Measurements from ENCODE around the gene SLC16A8.
"Not testable (repeated sequence)": the region's sequence is repeated elsewhere in the genome, so short reads cannot be mapped to it uniquely, and the experiment has no call there.

Gene SLC16A8

DNA sequence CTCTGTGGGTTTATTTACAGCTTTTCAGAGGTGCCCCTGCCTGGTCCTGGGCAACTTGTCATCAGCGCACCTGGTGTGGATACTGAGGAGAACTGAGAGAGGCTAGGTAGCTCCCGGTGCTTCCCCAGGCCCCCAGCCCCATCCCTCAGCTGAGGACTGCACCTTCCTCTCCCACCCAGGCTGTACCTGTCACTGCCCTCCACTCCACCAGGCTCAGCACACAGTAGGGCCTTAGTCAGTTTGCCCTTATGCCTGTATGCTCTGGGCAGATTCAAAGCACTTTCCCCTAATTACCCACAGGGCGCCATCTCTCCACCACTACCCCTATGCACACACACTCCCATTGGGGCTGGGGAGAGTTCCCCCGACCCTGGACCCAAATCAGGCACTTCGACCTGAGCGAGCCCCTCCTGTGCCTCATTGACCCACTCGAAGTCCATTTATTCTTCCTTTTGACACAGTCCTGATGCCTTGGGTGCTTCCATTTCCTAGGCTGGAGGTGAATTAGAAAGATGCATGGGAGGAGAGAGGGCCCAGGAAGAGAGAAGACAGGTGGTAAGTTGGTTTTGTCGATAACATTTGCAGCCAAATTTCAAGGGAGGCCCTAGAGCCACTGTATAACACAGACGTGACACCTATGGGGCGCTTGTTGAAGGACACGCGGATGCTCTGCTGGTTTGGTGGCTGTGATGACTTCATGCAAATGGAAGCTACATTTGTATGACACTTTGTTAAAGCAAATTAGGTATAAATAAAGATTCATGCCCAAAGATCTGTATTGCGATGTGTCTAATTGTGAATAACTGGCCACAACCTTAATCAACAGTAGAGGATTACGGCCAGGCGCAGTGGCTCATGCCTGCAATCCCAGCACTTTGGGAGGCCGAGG lies 40.6 kb downstream of the SLC16A8 start:
- no peak for DNase-seq (ENCODE audit: low read depth)

DNA sequence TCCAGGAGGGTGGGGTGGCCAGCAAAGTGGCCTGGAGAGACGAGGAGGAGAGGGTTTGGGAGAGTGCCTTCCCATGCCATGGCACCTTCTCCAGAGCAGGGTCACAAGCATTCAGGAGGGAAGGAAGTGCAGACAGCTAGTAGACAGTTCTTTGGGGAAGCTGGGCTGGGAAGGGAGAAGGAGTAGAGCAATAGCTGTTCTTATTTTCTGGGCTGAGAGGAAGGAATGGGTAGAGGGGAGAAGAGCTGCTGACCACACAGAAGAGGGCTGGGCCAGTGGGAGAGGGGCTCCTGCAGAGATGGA lies 41.5 kb downstream of the SLC16A8 start:
- no peak for DNase-seq (ENCODE audit: low read depth)

DNA sequence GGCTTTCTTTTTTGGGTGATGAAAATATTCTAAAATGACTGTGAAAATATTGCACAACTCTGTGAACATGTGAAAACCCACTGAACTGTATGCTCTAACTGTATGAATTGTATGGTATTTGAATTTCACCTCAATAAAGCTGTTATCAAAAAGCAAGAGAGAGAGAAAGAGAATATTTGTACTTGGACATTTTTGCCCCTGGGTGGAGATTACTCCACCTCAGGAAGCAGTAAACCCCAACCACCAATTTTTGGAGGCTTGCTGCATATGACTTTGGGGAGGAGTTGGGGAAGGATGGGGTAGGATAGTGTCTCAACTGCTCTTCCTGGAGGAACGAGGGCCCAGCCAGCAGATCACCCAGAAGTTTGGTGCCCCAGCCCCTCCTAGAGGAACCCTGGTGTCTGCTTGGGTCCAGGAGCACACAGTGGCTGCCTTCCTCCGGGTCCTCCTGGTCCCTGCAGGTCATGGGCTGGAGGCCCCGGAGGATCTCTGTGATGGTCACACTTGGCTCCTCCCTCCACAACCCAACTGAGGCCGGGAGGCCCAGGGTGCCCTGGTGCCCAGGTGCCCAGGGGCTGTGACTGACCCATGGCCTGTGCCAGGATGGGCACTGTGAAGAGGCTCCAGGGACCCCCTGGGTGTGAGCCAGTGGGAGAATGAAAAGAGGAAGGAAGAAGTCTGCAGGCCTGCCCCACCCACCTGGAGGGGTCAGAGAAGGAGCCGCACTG lies 42.1 kb downstream of the SLC16A8 start:
- DNase-seq (ENCODE audit: low read depth) = no peak

DNA sequence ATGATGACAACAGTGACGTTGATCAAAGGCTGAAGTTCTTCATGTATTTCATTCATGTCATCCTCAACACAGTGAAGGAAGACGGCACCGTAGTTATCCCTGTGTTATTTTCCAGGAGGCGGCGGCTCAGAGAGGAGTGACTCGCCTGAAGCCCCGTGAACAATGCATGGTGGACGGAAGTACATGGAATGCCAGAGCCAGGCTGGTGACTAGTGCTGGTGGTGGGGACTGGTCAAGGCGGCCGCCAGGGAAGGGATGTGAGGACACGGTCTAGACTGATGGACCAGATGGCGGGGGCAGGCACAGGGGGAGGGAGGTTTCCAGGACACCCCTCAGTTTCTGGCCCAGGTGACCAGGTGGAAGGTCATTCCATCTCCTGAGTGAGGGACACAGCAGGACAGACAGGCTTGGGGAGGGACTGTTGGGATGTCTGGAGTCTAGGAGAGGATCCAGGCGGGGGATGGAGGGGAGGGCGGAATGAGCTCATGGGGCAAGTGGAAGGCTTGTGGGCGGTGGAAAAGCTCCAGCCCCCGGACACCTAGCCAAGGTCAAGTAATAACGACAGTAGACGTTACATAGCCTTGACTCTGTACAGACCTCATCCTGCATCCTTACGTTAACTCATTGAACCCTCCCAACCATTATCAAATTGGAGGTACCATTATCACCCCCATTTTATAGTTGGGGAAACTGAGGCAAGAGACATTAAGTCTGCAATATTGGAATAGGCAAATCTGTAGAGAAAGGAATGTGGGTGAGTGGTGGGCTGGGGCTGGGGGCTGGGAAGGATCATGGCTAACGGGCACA lies 42.8 kb downstream of the SLC16A8 start:
- no peak for DNase-seq (ENCODE audit: low read depth)

DNA sequence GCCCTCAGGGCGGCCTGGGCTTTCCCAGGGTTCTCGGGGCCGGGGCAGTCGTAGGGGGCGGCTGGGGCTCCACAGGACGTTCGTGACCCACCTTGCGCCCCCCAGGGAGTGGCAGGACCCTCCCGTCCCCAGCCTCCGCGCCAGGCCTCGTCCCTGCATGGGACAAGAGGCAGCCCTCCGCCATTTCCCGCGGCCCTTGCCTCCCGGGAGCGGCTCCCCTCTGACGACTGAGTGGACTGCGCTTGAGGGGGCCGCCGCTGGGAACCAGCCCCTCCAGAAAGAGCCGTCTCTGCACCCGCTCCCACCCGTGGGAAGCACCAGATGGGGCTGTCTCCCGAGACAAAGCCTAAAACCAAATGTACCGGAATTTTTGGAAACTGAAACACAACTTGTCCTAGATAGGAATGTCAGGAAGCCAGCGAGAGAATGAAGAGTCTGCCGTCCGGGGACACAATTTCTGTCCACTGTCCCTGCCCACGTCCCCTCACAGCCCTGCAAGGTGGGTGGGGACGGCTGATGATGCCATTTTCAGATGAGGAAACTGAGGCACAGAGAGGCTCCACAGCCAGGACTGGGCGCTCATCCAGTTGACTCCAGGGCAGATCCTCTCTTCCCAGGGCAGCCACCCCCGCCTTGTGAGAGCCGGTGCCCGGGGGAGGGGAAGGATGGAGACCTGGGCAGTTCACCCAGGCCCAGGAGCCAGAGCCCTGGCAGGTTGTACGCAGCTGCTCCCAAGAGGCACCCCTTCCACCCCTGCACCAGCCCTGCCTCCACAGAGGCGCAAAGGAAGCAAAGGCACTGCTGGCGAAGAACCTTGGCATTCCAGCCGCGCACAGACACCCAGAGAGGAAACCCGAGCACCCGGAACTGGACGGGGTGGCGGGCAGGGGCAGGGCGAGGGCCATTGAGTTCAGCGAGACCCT lies 44.8 kb downstream of the SLC16A8 start:
- DNase-seq (ENCODE audit: low read depth) = no peak

DNA sequence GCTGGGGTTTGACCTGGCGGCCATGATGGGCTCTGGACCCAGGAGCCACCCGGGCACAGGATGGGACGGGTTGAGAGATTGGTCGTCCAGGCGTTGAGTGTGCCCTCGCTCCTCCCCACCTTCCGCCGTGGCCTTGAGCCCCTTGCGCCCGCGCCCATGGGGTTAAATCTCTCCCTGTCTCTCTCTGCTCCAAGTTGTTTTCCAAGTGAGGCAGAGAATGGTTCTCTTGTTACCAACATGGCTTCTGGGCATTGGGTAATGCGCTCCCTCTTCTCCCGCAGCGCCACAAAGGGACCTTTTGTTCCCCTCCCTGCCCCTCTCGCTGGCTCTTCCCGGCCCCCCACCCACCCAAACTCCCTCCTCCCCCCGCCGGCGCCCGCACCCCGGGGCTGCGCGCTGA lies 45.6 kb downstream of the SLC16A8 start:
- no peak for DNase-seq (ENCODE audit: low read depth)

DNA sequence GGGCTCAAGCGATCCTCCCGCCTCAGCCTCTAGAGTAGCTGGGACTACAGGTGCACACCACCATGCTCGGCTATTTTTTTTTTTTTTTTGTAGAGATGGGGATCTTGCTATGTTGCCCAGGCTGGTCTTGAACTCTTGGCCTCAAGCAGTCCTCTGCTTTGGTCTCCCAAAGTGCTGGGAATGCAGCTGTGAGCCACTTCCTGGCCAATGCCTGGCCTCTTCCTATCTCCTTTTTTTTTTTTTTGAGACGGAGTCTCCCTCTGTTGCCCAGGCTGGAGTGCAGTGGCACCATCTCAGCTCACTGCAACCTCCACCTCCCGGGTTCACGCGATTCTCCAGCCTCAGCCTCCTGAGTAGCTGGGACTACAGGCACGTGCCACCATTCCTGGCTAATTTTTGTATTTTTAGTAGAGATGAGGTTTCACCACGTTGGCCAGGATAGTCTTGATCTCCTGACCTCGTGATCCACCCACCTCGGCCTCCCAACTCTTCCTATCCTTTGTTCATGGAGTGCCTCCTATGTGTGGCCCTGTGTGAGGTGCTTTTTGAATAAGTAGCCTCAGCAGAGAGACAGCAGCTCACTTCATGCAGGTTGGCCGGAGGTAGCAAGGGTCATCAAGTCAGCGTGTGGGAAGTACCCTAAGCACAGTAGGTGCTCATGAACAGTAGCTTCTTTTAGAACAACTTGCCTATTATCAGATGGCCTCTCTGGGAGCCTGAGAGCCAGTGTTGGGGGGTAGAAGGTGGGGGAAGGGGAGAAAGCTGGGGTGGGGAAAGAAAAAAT lies 46.4 kb downstream of the SLC16A8 start:
- DNase-seq (ENCODE audit: low read depth) = not testable (repeated sequence)

DNA sequence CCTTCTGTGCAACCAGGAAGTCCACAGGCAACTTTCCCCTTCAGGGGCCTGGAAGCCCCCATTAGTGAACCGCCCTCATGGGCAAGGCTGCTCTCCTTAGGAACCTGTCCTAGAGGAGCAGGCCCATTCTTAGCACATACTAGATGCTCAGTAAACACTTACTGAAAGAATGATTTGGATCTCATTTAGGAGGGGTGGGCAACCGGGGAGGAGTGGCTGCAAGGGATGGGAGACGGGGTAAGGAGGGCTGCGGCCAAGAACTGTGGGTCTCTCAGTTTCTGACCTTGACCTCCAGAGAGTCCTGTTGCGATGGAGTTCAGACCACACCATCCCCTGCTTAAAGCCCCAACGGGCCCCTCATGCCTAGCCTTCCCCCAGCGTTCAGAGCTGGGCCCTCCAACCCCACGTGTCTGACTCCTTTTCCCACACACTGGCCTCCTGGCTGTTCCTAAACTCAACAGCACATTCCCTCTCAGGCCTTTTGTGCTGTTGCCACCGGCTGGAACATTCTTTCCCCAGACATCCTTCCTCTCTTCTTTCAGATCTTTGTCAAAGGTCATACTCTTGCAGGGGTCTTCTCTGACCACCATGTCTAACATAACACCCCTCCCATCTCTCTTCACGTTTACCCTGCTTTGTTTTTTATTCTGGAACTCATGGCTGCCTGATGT lies 47.5 kb downstream of the SLC16A8 start:
- DNase-seq (ENCODE audit: low read depth) = no peak

DNA sequence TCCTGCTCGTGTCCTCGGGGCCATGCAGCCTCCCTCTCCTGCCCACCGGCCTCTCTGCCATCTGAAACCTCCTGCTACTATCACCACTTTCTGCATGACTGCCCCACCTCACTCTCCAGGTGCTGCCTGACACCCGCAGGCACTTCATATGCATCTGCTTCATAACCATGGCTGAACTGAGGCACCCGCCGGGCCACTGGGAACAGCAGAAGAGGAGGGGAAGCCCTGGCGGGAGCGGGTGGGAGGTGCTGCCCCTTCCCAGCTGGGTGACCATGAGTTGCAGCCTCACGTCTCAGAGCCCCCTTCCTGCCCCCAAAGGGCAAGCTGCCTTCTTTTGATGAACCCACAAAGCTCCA lies 48.5 kb downstream of the SLC16A8 start:
- DNase-seq (ENCODE audit: low read depth) = no peak

DNA sequence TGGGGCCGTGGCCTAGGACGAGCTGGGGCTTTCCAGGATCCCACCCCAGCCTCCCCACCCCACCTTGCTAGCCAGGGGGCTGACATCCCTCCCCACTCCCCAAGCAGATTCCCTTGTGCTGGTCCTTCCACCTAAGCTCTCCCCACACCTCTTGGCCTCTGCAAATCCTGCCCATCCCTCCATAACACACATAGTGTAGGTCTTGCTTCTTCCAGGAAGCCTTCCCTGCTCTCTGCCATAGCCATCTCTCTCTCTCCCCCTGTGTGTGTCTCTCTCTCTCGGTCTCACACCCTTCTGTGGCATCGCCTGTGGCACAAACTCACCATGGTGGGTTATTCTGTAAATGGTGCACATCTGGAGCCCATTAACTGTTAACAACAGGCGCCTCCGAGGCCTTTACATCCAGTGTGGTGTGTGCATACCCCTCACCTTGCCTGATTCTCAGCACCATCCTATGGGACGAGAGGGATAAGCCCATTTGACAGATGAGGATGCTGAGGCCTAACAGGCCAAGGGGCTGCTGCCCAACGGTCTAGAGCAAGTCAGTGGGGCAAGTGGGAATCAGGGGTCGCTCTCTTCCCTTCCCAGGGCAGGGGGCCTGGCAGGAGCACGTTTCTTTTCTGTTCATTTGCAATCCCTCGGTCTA lies 49.0 kb downstream of the SLC16A8 start:
- DNase-seq (ENCODE audit: low read depth) = no peak

DNA sequence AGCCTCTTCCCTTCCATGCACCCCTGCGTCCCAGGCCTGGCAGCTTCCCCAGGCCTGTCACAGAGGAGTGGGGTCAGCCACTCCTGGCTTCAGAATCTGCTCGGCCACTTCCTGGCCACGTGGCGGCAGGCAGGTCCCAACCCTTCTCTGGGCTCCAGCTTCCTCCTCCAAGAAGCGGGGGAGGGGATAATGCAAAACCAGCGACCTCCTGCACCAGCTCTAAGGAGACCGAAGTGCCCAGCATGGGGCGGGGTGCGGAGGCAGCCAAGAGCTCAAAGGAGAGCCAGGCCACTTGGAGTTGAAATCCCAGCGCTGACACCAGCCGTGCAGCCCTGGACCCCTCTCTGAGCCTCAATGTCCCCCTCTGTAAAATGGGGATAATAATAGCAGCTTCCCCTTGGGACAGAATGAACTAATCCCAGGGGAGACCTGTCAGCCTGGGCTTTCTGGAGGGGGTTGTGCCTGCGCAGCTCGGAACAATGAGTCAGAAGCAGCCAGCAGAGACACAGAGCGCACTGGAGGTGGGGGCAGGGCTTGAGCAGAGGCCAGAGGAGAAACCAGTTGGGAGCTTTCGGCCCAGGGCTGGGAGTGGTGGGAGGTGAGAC lies 49.6 kb downstream of the SLC16A8 start:
- DNase-seq (ENCODE audit: low read depth) = no peak

DNA sequence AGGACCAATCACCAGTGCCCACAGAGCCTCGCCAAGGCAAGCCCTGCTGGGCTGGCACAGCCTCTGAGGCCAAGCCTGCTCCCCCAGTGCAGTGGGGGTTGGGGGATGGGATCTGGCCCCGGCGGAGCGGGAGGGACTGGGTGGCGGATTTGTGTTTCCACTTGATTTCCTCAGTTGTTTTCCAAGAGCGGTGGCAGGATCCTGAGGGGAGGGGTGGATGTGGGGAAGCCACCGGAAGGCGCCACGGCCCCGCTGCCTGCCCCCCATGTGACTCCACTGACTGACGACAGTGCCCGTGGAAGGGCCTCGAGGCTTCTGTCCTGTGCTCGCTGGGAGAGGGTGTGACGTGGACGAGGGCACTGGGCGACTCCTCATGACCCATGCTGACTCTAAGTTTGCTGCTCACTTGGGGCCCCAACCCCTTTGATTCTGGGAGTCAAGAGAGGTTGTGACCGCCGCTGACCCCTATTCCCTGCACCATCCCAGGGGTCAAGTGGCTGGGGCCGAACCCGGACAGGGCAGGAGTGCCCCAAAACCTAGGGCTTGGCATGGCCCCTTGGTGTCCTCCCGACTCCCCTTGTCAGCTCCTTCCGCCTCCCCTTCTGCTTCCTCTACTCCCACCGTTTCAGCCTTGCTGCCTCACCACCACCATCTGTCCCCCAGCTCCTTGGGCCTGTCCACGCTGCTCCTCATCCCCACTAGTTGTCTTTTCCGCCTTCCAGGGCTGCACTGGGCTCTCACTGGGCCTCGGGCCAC lies 50.3 kb downstream of the SLC16A8 start:
- DNase-seq (ENCODE audit: low read depth) = no peak

DNA sequence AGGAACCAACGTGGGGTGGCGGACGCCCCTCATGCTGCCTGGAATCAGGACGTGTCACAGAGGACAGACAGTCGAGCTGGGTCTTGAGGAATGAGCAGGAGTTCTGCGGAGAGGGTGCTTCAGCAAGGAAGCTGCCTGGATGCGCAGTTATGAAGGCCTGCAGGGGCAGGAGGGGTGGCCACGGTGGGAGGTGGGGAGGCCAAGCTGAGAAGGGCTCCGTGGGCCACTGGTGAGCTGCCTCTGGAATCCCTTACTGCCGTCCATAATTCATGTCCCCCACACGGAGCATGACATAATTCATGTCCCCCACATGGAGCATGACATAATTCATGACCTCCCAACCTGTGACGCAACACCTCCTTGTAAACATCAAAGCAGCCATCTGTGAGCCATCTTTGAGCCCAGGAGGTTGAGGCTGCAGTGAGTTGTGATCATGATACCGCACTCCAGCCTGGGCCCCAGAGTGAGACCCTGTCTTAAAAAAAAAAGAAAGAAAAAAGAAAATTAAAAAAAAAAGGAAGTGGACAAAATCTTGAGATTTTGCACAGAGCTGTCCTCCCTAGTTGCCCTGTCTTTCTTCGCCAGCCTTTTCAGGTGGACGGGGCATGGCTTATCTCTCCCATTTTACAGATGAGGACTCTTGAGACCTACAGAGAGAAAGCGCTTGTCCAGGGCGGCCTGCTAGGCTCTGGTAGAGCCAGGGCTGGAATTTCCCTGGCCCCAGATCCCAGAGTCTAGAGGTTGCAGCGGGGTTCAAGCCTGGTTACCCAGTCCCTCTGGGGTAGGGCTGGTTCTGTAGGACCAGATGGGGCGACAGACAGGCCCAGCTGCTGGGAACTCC lies 51.1 kb downstream of the SLC16A8 start:
- no peak for DNase-seq (ENCODE audit: low read depth)

DNA sequence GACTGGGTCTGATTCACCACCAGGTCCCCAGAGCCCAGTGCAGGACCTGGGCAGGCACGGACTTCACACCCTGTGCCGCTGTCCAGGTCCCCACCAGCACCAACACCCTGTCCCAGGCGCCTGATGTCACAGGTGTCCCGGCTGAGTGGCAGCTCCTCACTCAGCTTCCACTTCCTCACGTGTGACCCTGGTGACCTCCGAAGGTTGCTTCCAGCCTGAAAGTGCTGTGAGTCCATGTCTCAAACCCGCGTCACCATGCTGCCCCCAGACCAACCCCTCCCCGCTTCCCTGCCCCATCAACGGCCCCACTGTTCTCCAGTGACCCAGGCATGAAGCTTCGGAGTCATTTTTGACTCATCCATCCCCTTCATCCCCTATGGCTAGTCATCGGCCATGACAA lies 52.5 kb downstream of the SLC16A8 start:
- no peak for DNase-seq (ENCODE audit: low read depth)

DNA sequence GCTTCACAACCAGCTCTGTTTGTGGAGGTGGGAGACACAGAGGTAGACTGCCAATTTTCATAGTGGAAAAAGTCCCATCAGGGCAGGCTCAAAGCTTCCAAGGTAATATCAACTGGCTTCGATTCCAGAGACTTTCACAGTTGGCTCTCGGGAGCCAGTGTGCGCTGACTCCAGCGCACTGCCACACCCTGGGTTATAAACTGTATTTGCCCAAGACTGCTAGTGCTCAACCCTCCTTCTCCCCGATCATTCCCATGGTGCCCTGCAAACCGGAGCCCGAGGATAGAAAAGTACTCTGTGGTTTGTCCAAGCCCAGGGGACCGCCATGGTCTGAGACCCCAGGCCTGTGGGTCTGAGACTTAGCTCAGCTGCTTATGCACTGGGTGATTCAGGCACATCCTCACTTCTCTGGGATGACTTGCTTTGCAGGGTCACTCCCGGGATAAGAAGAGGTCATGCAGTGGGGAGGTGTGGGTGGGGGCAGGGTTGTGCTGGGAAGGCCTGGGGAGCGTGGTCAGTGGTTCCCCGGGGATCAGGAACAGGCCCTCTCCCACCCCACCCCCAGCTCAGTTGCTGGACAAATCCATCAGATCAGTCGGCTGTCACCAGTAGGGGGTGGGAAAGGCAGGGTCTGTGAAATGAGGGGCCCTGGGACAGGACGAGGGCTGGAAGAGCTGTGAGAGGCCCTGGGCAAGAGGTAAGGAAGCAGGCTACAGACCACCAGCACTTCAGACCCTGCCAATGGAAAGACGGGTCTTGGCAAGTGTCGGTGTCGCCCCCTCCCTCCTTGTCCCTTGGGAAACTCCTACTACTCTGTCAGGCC lies 53.5 kb downstream of the SLC16A8 start:
- DNase-seq (ENCODE audit: low read depth) = no peak

DNA sequence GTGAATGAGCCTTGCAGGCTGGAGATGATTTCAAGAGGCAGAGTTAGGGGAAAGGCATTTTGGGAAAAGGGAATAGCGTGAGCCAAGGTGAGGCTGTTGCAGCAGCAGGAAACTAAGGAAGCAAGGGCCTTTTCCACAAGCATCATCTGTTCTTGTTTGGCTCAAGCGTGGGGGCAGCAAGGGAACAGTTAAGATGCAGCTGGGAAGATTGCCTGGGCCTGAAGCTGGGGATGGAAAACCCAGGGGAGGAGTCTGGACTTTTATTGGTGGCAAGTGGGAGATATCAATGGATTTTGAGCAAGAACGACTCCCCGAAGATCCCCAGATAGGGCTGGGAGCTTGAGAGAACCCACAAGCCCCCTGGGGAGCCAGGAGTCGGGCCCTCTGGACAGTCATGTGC lies 54.1 kb downstream of the SLC16A8 start:
- no peak for DNase-seq (ENCODE audit: low read depth)

DNA sequence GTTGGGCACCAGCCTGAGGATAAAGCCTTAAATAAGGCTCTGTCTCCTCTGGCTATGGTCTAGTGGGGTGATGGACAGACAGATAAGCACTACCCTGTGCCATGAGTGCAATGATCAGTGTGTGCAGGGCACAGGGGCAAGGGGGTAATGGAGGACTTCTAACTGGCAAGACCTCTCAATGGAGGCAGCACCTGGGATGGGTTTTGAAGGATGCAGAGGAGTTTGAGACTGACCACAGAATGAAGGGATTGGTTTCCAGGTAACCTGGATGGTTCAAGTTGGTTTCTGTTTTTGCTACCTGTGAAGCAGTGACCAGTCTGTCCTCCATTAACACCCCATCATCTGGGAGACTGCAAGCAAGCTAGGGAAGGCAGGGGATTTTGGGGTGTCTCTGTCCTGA lies 54.6 kb downstream of the SLC16A8 start:
- DNase-seq (ENCODE audit: low read depth) = no peak

All from T-helper 22 cell (primary cell).